ENCODE measurements around the gene INHBB.

Gene INHBB

GRCh38 chr2:120398051-120398995, 52.4 kb downstream of the INHBB start:
- DNase-seq (ENCODE audit: low read depth): no peak

- DNase-seq (ENCODE audit: low read depth): no peak
Observed at GRCh38 chr2:120398996-120399888, 53.3 kb downstream of the INHBB start.

GRCh38 chr2:120399889-120400240, 53.9 kb downstream of the INHBB start:
- no peak for DNase-seq (ENCODE audit: low read depth)

- DNase-seq (ENCODE audit: low read depth): no peak
Observed at GRCh38 chr2:120400551-120400950, 54.6 kb downstream of the INHBB start.

All from HS-5 (cell line).